NCI-H2171 treated with DMSO at 0.1 percent for 48 hours (cell line): ENCODE measurements around the gene XCR1.
"Not testable (repeated sequence)": the region's sequence is repeated elsewhere in the genome, so short reads cannot be mapped to it uniquely, and the experiment has no call there.

Experiments used
- DNase-seq: peaks from one replicate; lab custom pipeline; 2025; lab: John Stamatoyannopoulos, UW

Gene XCR1

DNA sequence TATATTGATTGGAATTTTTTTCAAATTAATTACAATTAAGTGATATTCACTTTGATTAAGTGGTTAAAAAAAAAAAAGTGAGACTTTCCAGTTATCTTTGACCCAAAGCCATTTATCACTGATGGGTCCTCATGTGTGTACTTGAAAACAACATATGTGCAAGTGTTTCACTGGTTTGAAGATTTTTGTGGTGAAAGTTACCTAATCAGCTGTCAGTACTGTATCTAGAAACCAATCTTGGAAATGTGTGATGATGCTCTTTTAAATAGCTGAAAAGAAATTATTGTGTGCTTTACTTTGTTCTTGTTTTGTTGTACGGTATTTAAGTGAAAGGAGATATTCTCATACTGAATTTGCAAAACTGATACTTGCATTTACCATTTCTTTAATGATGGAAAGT lies 11.6 kb upstream of the XCR1 start:
- no peak for DNase-seq

DNA sequence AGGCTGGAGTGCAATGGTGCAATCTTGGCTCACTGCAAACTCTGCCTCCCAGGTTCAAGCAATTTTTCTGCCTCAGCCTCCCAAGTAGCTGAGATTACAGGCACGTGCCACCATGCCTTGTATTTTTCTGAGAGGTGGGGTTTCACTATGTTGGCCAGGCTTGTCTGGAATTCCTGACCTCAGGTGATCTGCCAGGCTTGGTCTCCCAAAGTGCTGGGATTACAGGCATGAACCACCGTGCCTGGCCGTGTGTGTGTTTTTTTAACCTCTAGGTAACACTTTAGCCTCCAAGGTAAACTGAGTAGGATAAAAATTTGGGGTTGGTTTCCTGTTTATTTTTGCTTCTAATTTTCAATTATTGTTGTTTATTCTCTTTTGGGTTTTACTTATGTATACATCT lies 10.8 kb upstream of the XCR1 start:
- DNase-seq: not testable (repeated sequence)

DNA sequence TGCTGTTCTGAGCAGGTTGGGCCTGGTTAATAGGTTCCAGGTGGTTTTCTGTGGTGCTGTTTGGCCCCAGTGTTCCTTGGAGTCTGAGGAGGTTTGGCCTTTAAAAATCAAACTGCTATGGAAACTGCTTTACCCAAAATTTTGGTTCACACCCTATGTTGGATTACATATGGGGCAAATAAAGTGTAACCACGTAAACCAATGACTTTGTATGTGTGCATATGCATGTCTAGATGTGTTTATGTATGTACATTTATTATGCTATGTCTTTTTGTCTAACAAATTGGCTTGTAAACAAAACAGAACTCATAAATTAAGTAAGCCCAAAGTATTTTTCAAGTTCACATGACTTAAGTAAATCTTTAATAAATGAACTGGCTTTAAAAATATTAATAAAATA lies 8.9 kb upstream of the XCR1 start:
- no peak for DNase-seq

DNA sequence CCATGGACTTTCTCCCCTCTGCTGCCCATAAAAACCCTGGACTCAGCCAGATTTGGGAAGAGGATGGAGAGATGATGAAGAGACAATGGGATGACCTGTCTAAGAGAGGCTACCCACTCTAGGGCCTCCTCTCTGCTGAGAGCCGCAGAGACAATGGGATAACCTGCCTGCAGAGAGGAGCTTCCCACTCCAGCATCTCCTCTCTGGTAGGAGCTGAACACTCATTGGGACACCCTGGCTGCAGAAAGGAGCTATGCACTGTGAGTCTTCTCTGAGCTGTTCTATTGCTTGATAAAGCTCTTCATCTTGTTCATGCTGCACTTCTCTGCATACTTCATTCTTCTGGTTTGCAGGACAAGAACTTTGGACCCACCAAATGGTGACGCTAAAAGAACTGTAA lies 4.5 kb upstream of the XCR1 start:
- DNase-seq: no peak

DNA sequence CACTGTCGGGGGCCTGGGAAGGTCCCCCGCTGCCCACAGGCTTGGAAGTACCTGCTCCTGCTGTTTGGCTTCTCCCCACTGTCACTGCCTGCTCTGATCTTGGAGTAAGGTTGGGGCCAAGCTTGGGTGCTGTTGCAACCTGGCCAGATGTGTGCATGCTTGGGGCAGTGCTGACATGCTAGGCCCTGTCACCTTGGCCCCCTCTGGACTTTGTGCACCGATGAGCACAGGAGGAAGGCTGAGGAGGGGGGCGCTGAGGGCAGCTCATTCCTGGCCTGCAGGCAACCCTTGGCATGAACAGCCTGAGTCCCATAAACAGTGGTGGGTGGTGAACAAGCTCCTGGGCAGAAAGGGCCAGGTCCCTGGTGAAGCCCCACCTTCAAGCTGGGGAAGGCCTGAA lies 4.0 kb upstream of the XCR1 start:
- DNase-seq: no peak

DNA sequence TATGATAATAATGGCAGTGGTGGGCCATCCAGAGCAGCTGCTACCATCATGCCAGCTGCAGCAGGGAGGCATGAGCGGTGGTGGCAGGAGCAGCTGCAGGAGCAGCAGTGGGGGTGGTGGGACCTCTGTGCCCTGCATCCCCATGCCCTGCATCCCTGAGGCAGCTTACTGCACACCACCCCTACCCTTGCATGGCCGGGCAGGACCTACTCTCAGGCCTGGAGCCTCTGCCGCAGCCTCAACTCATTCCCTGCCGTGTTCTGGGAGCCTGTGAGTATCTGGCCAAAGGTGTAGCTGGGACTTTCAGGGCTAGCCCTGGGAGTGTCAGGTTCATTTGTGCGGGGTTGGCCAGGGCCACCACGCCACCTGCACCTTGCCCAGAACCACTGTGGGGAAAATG lies 3.3 kb upstream of the XCR1 start:
- no peak for DNase-seq

DNA sequence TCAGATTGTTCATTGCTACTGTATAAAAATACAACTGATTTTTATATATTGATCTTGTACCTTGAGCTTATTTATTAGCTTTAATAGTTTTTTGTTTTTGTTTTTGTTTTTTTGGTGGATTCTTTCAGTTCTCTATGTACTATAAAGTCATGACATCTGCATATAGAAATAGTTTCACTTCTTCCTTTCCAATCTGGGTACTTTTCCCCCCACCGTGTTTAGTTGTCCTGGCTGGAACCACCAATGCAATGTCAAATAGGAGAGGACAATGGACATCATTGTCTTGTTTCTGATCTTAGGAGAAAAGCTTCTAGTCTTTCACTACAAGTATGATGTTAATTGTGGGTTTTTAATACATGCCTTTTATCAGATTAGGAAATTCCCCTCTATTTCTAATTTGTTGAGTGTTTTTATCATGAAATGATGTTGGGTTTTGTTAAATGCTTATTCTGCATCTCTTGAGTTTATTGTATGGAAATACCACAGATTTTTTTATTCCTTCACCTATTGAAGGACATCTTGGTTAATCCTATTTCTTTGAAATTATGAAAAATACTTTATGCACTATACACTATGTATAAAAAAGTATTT lies 2.8 kb upstream of the XCR1 start:
- no peak for DNase-seq

DNA sequence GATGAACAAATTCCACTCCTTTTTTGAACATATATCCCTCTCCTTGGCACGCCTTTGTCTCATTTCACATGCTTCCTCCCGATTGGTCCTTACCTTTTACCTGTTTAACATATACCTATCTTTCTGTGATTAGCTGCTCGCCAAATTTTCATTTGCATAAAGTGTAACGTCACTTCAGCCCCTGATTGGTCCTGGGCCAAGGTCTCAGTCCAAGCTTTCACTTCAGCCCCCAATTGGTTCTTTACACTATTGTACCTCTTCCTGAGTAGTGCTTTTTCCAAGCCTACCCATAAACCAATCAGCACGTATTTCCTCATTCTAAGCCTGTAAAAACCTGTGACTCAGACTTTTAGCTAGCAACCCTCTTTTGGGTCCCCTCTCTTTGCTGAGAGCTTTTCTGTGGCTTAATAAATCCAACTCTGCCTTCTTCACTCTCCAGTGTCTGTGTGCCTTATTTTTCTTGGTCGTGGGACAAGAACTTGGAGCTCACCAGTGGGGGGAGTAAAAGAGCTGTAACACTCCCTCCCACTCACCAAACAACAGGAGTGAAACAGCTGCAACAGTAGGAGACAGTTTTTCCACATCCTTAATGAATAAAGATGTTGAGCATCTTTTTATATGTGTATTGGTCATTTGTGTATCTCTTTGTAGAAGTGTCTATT lies 584 bp upstream of the XCR1 start:
- no peak for DNase-seq

DNA sequence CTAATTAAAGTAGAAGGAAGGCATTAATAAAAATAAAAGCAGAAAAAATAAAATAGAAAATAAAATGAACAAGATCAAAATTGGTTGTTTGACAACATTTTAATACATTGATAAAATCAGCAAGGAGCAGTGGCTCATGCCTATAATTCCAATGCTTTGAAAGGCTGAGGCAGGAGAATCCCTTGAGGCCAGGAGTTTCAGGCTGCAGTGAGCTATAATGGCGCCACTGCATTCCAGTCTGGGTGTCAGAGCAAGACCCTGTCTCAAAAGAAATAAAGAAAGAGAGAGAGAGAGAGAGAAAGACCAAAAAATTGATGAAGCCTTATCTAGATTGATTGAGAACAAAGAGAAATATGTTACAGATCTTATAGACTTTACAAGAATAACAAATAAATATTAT lies 2.1 kb downstream of the XCR1 start:
- DNase-seq: no peak

DNA sequence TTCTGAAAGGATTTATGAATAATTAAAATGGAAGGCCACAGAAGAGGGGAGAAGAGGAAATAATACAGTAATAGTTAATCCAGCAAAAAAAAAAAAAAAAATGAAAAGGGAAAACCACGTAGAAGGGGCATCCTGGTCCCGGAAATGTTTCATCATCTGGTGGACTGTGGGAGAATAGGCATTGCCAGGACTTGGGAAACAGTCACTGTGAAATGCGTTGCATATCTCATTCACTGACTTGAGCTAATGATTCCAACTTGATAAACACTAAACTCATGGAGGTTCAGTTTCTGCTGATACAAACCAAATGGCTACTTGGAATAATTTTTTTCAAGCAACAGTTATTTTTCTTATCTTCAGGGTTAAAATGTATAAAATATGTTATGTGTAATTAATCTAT lies 3.2 kb downstream of the XCR1 start:
- no peak for DNase-seq

DNA sequence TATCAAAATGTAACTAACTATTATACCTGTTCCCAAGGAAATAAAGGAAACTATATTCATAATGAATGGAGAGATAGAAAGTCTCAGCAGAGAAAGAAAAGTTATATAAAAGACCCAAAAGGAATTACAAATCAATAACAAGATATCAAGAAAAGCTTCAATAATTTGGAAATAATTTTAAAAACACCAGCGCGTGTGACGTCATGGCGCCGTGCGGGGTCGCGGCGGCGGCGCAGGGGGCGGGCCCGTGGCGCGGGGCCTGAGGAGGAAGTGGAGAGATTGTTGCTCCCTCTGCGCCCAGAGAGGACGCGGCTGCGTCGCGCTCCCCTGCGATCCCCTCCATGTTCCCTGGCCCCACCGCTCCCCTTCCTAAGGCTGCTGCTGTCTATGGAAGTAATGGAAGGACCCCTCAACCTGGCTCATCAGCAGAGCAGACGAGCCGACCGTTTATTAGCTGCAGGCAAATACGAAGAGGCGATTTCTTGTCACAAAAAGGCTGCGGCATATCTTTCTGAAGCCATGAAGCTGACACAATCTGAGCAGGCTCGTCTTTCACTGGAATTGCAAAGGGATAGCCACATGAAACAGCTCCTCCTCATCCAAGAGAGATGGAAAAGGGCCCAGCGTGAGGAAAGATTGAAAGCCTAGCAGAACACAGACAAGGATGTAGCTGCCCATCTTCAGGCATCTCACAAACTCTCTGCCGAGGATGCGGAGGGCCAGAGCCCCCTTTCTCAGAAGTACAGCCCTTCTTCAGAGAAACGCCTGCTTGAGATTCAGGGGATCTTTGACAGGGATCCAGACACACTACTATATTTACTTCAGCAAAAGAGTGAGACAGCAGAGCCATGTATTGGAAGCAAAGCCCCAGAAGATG lies 4.1 kb downstream of the XCR1 start:
- DNase-seq: no peak

DNA sequence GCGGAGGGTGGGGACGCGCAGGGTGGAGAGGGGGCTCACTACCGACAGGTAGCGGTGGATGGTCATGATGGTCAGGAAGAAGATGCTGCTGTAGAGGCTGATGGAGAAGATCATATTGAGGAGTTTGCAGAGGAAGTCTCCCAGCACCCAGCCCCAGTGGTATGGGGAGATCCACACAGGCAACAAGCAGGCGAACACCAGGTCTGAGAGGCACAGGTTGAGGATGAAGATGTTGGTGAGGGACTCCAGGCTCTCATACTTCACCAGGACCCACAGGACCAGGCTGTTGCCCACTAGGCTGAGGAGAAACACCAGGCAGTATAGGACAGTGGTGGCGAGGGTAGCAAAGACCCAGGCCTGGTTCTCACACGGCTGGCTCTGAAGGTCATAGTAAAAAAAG lies 5.8 kb downstream of the XCR1 start:
- no peak for DNase-seq

DNA sequence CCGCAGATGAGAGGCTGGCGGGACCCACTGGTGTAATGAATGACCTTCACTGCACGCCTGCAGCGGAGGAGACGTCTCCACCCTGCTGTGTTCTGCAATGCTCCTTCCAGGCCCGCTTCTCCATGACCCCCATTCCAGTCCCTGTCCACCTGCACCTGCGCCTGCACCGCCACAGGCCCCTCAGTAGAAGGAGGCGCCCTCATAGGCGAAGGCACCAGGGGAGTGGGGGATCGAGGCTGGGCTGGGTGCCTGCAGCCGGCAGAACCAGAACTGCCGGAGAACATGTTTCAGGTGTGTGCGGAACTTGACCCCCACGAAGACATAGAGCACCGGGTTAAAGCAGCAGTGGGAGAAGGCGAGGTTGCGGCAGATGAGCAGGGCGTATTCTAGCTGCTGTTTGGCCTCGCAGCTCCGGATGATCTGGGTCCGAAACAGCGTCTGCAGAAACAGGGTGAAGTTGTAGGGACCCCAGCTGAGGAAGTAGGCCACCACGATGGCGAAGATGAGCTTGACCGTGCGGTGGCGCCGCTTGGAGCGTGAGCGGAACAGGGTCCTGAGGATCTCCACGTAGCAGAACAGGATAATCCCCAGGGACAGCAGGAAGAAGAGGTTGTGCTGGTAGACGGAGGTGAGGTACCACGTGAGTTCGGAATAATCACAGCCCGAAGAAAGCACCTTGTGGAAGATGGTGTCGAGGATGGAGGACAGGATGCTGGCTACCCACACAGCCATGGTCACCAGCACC lies 6.3 kb downstream of the XCR1 start:
- DNase-seq: no peak

DNA sequence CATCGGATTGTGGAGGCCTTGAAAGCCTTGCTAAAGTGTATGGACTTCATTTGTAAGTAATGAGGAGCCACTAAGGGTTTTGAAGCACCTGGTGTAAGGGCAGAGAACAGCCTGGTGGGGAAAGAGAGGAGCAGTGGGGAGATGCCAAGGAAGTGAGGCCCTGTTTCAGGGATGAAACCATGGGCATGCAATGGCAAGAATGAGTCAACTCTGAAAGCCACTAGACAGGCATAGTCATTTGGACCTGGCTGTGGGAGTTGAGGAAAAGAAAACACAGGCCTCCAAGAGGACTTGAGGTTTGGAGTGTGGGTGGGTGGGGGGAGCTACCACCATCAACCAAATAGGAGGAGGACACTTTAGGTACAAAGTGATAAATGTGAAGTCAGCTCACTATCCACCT lies 7.6 kb downstream of the XCR1 start:
- DNase-seq: no peak

DNA sequence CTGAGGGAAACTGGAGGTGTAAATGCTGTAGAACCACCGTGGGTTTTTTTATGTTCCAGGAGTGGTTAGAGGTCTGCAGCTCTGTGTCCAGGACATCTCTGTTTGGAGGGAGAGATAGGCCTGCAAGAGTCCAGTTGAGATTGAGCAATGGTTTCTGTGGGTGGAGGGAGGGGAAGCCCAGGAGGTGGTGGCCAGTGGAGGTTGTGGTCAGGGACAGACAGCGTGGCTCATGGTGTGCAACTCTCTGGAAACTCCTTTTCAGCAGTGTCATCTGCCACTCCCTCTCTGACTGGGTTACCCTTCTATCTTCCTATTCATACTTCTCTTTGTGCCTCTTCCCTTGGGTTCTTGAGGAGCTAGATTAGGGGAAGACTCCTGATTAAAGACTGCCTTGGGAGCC lies 9.6 kb downstream of the XCR1 start:
- DNase-seq: no peak

DNA sequence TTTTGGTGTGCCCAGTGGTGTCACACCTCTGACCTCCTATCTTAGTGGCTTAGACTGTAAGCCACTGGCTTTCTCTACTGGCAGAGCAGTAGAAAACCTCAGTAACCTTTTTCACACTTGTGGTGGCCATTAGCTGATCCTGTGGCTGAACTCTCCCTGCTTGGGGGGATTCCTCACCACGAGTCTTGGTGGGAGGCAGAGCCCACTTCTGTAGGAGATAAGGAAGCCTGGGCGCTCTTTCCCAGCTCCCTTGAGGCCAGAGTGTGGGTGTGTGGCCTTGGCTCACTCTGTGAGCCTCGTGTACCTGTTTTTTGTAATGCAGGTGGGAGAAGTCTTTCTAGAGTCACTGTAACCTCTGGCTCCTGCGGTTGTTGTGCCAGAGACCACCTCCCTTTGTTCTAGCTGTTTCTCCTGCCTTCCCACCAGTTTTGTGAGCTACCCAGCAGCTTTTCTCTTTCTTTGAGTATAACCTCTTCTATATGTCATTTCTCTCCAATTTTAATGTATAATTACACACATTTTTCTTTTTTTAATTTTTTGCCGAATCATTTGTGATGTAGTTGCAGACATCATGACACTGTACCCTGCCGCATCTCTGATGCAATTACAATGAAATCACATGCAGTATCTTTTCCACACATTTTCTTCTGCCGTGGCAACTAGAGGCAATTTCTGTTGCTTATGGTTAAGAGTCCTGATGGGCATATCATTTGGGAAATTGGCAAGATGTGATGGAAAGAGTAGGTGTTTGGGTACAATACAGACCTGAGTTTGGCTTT lies 13.8 kb downstream of the XCR1 start:
- DNase-seq: no peak

DNA sequence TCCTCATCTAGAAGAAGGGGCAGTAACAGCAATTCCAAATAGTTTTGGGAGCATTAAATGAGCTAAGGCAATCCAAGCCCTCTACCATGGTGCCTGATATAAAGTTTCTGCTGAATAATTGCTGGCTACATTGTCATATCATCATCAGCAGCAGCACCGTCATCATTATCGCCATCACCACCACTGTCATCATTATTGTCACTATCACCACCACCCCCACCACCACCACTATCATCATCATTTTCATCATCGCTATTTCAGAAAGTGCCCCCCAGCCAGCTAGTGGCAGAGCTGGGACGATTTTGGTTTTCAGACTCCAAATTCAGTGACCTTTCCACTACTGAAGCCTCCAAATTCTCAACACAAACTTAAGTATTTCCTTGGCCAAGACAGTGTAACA lies 15.0 kb downstream of the XCR1 start:
- no peak for DNase-seq

DNA sequence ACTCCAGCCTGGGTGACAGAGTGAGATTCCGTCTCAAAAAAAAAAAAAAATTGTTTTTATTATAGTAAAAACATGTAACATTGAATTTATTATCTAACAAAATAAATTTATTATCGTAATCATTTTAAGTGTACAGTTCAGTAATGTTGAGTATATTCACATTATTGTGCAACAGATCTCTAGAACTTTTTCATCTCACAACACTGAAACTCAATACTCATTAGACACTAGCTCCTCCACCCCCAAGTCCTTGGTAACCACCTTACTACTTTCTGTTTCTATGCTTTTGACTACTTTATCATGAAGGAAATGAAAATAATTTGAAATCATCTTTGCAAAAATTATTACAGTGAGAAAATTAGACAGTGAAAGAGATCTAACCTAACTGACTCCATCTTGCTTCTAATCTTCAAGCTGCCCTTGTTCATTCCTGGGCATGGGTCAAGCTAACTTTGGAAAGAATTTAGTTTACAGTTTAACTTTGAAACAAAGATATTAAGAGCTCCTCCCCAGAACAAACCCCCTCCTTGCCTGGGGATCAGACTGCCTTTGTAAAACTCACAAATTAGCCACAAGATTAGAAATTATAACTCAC lies 16.7 kb downstream of the XCR1 start:
- DNase-seq: no peak

DNA sequence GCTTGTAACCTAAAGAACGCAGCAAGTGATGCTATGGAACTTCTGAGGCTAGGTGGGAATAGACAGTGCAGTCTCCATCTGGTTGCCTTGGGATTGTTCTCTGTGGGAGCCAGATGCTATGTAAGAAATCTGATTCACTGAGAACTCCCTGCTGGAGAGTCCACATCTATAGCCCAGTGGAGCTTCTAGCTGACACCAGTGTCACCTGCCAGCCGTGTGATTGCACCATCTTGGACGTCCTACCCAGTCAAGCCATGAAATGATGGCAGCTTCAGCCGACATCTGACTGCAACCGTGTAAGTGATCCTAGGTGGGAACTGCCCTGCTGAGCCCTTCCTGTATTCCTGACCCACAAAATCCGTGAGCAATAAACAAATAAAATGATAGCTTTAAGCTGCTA lies 19.2 kb downstream of the XCR1 start:
- no peak for DNase-seq

DNA sequence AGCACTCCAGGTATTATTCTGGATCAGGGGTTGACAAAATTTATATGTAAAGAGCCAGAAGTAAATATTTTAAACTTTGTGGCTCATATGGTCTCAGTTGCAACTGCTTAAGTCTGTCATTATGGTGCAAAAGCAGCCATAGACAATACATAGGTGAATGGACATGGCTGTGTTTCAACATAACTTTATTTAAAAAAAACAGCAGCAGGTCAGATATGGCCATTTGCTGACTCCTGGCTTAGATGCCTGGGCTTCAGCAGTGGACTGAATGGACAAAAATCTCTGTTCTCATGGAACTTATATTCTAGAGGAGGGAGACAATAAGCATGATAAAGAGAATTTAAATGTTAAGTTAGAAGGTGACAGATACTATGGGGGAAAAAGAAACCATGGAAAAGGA lies 20.0 kb downstream of the XCR1 start:
- DNase-seq: no peak

DNA sequence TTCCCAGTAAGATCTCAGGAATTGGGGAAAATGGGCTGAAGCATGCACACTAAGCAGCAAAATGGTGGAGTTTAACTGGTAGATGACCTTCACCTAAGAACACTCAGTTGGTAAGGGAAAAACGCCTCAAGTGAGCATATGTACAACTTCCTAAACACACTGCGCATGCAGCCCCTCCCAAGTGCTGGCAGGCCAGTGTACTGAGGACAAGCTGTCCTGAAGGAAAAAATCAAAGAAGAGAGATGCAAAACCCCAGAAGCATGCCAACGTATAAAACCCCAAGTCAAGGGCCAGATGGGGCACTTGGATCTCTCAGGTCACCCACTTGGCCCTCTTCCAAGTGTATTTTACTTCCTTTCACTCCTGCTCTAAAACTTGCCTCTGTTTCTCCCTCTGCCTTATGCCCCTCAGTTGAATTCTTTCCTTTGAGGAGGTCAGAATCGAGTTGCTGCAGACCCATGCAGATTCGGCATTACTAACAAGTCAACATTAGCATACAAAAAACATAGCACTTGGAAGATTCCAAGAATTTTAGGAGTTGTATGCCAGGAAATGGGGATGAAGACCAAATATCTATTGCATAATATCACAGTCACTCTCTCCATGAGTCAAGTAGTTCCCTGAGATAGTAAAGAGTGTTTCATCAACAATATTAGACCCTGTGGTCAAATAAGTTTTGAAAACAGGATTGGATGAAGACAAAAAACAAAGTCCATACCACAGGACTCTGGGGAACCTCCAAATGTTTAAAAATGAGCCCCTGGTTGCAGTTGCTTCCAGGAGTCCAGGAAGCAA lies 20.8 kb downstream of the XCR1 start:
- DNase-seq: no peak
